ENCODE data around the gene CD247.

CD247 gene

GRCh38 chr1:167442854-167443565 is 75.3 kb downstream of the CD247 start:
- no peak for TF ChIP-seq GATA3 (IDR thresholded peaks at IDR 0.05; ENCODE audit: low read depth, low read length)

- no peak for TF ChIP-seq GATA3 (IDR thresholded peaks at IDR 0.05; ENCODE audit: low read depth, low read length)
- no peak for TF ChIP-seq GATA2 (IDR thresholded peaks at IDR 0.05; ENCODE audit: low read depth, low read length)
Observed at GRCh38 chr1:167442142-167442848, 76.0 kb downstream of the CD247 start.

- TF ChIP-seq GATA3 (IDR thresholded peaks at IDR 0.05; ENCODE audit: low read depth, low read length): no peak
- TF ChIP-seq GATA2 (IDR thresholded peaks at IDR 0.05; ENCODE audit: low read depth, low read length): no peak
Observed at GRCh38 chr1:167441222-167441621, 77.1 kb downstream of the CD247 start.

GRCh38 chr1:167440776-167441175 is 77.6 kb downstream of the CD247 start:
- TF ChIP-seq GATA3 (IDR thresholded peaks at IDR 0.05; ENCODE audit: low read depth, low read length) (no peak), GATA2 (IDR thresholded peaks at IDR 0.05; ENCODE audit: low read depth, low read length) (no peak)

GRCh38 chr1:167440345-167440744 is 78.0 kb downstream of the CD247 start:
- no peak for TF ChIP-seq GATA3 (IDR thresholded peaks at IDR 0.05; ENCODE audit: low read depth, low read length)
- TF ChIP-seq GATA2 (IDR thresholded peaks at IDR 0.05; ENCODE audit: low read depth, low read length): no peak

GRCh38 chr1:167439301-167439988 is 78.9 kb downstream of the CD247 start:
- TF ChIP-seq GATA2 (IDR thresholded peaks at IDR 0.05; ENCODE audit: low read depth, low read length): no peak
- no peak for TF ChIP-seq GATA3 (IDR thresholded peaks at IDR 0.05; ENCODE audit: low read depth, low read length)

GRCh38 chr1:167438171-167439138 is 79.9 kb downstream of the CD247 start:
- TF ChIP-seq GATA2 (IDR thresholded peaks at IDR 0.05; ENCODE audit: low read depth, low read length) (no peak), GATA3 (IDR thresholded peaks at IDR 0.05; ENCODE audit: low read depth, low read length) (no peak)

GRCh38 chr1:167435484-167435883 is 82.8 kb downstream of the CD247 start:
- TF ChIP-seq GATA2 (IDR thresholded peaks at IDR 0.05; ENCODE audit: low read depth, low read length) (no peak), GATA3 (IDR thresholded peaks at IDR 0.05; ENCODE audit: low read depth, low read length) (no peak)

- TF ChIP-seq GATA3 (IDR thresholded peaks at IDR 0.05; ENCODE audit: low read depth, low read length) (no peak), GATA2 (IDR thresholded peaks at IDR 0.05; ENCODE audit: low read depth, low read length) (no peak)
Observed at GRCh38 chr1:167434306-167434705, 84.0 kb downstream of the CD247 start.

GRCh38 chr1:167433884-167434283 is 84.4 kb downstream of the CD247 start:
- TF ChIP-seq GATA3 (IDR thresholded peaks at IDR 0.05; ENCODE audit: low read depth, low read length): no peak
- TF ChIP-seq GATA2 (IDR thresholded peaks at IDR 0.05; ENCODE audit: low read depth, low read length): no peak

- TF ChIP-seq GATA2 (IDR thresholded peaks at IDR 0.05; ENCODE audit: low read depth, low read length) (no peak), GATA3 (IDR thresholded peaks at IDR 0.05; ENCODE audit: low read depth, low read length) (no peak)
Observed at GRCh38 chr1:167432780-167433179, 85.5 kb downstream of the CD247 start.

GRCh38 chr1:167431909-167432650 is 86.2 kb downstream of the CD247 start:
- TF ChIP-seq GATA2 (IDR thresholded peaks at IDR 0.05; ENCODE audit: low read depth, low read length) (no peak), GATA3 (IDR thresholded peaks at IDR 0.05; ENCODE audit: low read depth, low read length) (no peak)
